ENCODE measurements around the gene TCTN1.

TCTN1 gene

GRCh38 chr12:110668480-110669192, 54.7 kb downstream of the TCTN1 start:
- H3K27ac ChIP-seq, result no peak overlapping the region
- TF ChIP-seq CTCF (conservative IDR thresholded peaks at IDR 0.05) (no peak), ZFX (IDR thresholded peaks at IDR 0.05) (no peak)

- no peak overlapping the region for H3K27ac ChIP-seq
- TF ChIP-seq ZFX (IDR thresholded peaks at IDR 0.05), result no peak
- no peak for TF ChIP-seq CTCF (conservative IDR thresholded peaks at IDR 0.05)
Measured at GRCh38 chr12:110669193-110669502, 55.2 kb downstream of the TCTN1 start.

GRCh38 chr12:110670161-110670701, 56.3 kb downstream of the TCTN1 start:
- no peak overlapping the region for H3K27ac ChIP-seq
- no peak for TF ChIP-seq ZFX (IDR thresholded peaks at IDR 0.05)
- no peak for TF ChIP-seq CTCF (conservative IDR thresholded peaks at IDR 0.05)

GRCh38 chr12:110676171-110676570, 62.2 kb downstream of the TCTN1 start:
- TF ChIP-seq CTCF (conservative IDR thresholded peaks at IDR 0.05), result no peak
- TF ChIP-seq ZFX (IDR thresholded peaks at IDR 0.05), result no peak
- H3K27ac ChIP-seq, result no peak overlapping the region

GRCh38 chr12:110677206-110677911, 63.4 kb downstream of the TCTN1 start:
- TF ChIP-seq ZFX (IDR thresholded peaks at IDR 0.05), result no peak
- TF ChIP-seq CTCF (conservative IDR thresholded peaks at IDR 0.05), result no peak
- no peak overlapping the region for H3K27ac ChIP-seq

GRCh38 chr12:110677982-110678381, 64.1 kb downstream of the TCTN1 start:
- no peak overlapping the region for H3K27ac ChIP-seq
- TF ChIP-seq ZFX (IDR thresholded peaks at IDR 0.05), result no peak

GRCh38 chr12:110679201-110679600, 65.3 kb downstream of the TCTN1 start:
- no peak overlapping the region for H3K27ac ChIP-seq
- TF ChIP-seq CTCF (conservative IDR thresholded peaks at IDR 0.05) (no peak), ZFX (IDR thresholded peaks at IDR 0.05) (no peak)
